Parathyroid adenoma (tissue), 2 donors: Measurements from ENCODE around the gene MEPE.

Experiments used
- H2AFZ ChIP-seq: fragments of 300-600 bp; sonication (generic); one replicate; pipeline ENCODE4 v1.7.0; 2017; ENCODE audit warnings: antibody characterized with exemption, mild to moderate bottlenecking
- H3K27ac ChIP-seq: fragments of 300-600 bp; sonication (generic); one replicate; pipeline ENCODE4 v1.7.0; 2017
- H3K27me3 ChIP-seq: fragments of 300-600 bp; sonication (generic); one replicate; pipeline ENCODE4 v1.7.0; 2017; ENCODE audit warnings: low read length; ENCODE audit not compliant: control insufficient read depth, insufficient read depth
- H3K36me3 ChIP-seq: fragments of 300-600 bp; sonication (generic); one replicate; pipeline ENCODE4 v1.7.0; 2017; ENCODE audit warnings: low read length; ENCODE audit not compliant: control insufficient read depth, insufficient read depth
- H3K4me1 ChIP-seq: fragments of 300-600 bp; sonication (generic); one replicate; pipeline ENCODE4 v1.7.0; 2017; ENCODE audit warnings: control low read depth
- H3K4me2 ChIP-seq: fragments of 300-600 bp; sonication (generic); one replicate; pipeline ENCODE4 v1.7.0; 2017; ENCODE audit warnings: low read length
- H3K4me3 ChIP-seq: fragments of 300-600 bp; sonication (generic); one replicate; pipeline ENCODE4 v1.7.0; 2017; ENCODE audit warnings: low read depth, low read length
- H3K79me2 ChIP-seq: fragments of 300-600 bp; sonication (generic); one replicate; pipeline ENCODE4 v1.7.0; 2017; ENCODE audit warnings: control low read depth
- H3K9ac ChIP-seq: fragments of 300-600 bp; sonication (generic); one replicate; pipeline ENCODE4 v1.7.0; 2017; ENCODE audit warnings: mild to moderate bottlenecking
- H3K9me3 ChIP-seq: fragments of 300-600 bp; sonication (generic); one replicate; pipeline ENCODE4 v1.7.0; 2017; ENCODE audit warnings: low read length; ENCODE audit not compliant: control insufficient read depth
- CTCF ChIP-seq: fragments of 300-600 bp; sonication (generic); IDR thresholded peaks from one replicate; pipeline ENCODE4 v1.7.0; 2017; ENCODE audit warnings: antibody characterized with exemption, mild to moderate bottlenecking
- donor health status: primary hyperparathyroidism.

MEPE gene

GRCh38 chr4:87895964-87896621 is 63.3 kb downstream of the MEPE start:
- H2AFZ ChIP-seq: no peak overlapping the region
- H3K4me1 ChIP-seq: no peaks in the 10 kb centered on the region
- H3K27ac ChIP-seq: no peak overlapping the region
- no peak for TF ChIP-seq CTCF
- no peak overlapping the region for H3K4me3 ChIP-seq
- H3K9me3 ChIP-seq: no peaks in the 10 kb centered on the region
- H3K4me2 ChIP-seq: no peak overlapping the region
- H3K9ac ChIP-seq: no peak overlapping the region
- H3K79me2 ChIP-seq: no peaks in the 10 kb centered on the region
- H3K27me3 ChIP-seq: no peaks in the 10 kb centered on the region
- no peaks in the 10 kb centered on the region for H3K36me3 ChIP-seq
